Liver (tissue), 9 donors: ENCODE results near the gene SWI5. TPM values are rescaled to one million over a fixed set of nuclear protein-coding genes. Genes with fewer than 3 reads are reported as not detected.

Experiments used
- DNase-seq: peaks from one replicate; pipeline ENCODE4 v3.0.0-alpha.2; 2017; ENCODE audit warnings: low spot score
- H3K27ac ChIP-seq, 2 donors: one replicate each; pipeline ENCODE4 v1.7.0; 2013; ENCODE audit warnings: inconsistent platforms in 2 of 2, low read length in 2 of 2, control low read depth in 1 of 2, low read depth in 1 of 2, mild to moderate bottlenecking in 1 of 2
- H3K27me3 ChIP-seq, 4 donors: one replicate each; pipeline versions ENCODE4 v1.6.1 to v1.7.0; 2013; ENCODE audit warnings: low read length in 3 of 4, inconsistent platforms in 1 of 4, mild to moderate bottlenecking in 1 of 4, moderate library complexity in 1 of 4; ENCODE audit not compliant: control insufficient read depth in 4 of 4, insufficient read depth in 4 of 4
- H3K36me3 ChIP-seq, 4 donors: one replicate each; pipeline versions ENCODE4 v1.6.1 to v1.7.0; 2013; ENCODE audit warnings: low read length in 3 of 4, mild to moderate bottlenecking in 3 of 4, low read depth in 1 of 4, moderate library complexity in 1 of 4; ENCODE audit not compliant: control insufficient read depth in 4 of 4, insufficient read depth in 3 of 4
- H3K4me1 ChIP-seq, 4 donors: one replicate each; pipeline versions ENCODE4 v1.6.1 to v1.7.0; 2013; ENCODE audit warnings: low read length in 3 of 4, mild to moderate bottlenecking in 3 of 4, moderate library complexity in 1 of 4; ENCODE audit not compliant: control insufficient read depth in 4 of 4, insufficient read depth in 4 of 4
- H3K4me3 ChIP-seq, 3 donors: one replicate each; pipeline versions ENCODE4 v1.6.1 to v1.7.0; 2013; ENCODE audit warnings: low read length in 3 of 3, control low read depth in 1 of 3, low read depth in 1 of 3, mild to moderate bottlenecking in 1 of 3
- H3K9ac ChIP-seq, 2 donors: one replicate each; pipeline ENCODE4 v1.7.0; 2013; ENCODE audit warnings: low read length in 2 of 2, mild to moderate bottlenecking in 2 of 2, moderate library complexity in 2 of 2, control low read depth in 1 of 2, low read depth in 1 of 2
- H3K9me3 ChIP-seq, 4 donors: one replicate each; pipeline versions ENCODE4 v1.6.1 to v1.7.0; 2013; ENCODE audit warnings: low read length in 3 of 4; ENCODE audit not compliant: control insufficient read depth in 4 of 4
- EGR1 ChIP-seq, 2 donors: IDR thresholded peaks; 2 replicates each; pipeline ENCODE4 v1.6.1; 2016 to 2018; ENCODE audit warnings: antibody characterized with exemption in 2 of 2, low read depth in 2 of 2
- FOXA1 ChIP-seq: IDR thresholded peaks from 2 replicates; pipeline ENCODE4 v1.6.1; 2016; ENCODE audit warnings: antibody characterized with exemption
- FOXA2 ChIP-seq: IDR thresholded peaks from 2 replicates; pipeline ENCODE4 v1.6.1; 2016; ENCODE audit warnings: antibody characterized with exemption
- GABPA ChIP-seq, 2 donors: IDR thresholded peaks in 1 of 2; conservative IDR thresholded peaks in 1 of 2; 2 replicates each; pipeline ENCODE4 v1.6.1; 2016; ENCODE audit warnings: antibody characterized with exemption in 2 of 2, mild to moderate bottlenecking in 1 of 2, moderate library complexity in 1 of 2
- HNF4A ChIP-seq, 2 donors: conservative IDR thresholded peaks; 2 replicates each; pipeline ENCODE4 v1.6.1; 2016; ENCODE audit warnings: antibody characterized with exemption in 2 of 2, mild to moderate bottlenecking in 2 of 2
- HNF4G ChIP-seq: IDR thresholded peaks from 2 replicates; pipeline ENCODE4 v1.6.1; 2016; ENCODE audit warnings: antibody characterized with exemption
- JUND ChIP-seq, 2 donors: IDR thresholded peaks; 2 replicates each; pipeline ENCODE4 v1.6.1; 2016; ENCODE audit warnings: antibody characterized with exemption in 2 of 2
- NR2F2 ChIP-seq: IDR thresholded peaks from 2 replicates; pipeline ENCODE4 v1.6.1; 2016; ENCODE audit warnings: antibody characterized with exemption
- RAD21 ChIP-seq, 2 donors: IDR thresholded peaks; 2 replicates each; pipeline ENCODE4 v1.6.1; 2016; ENCODE audit warnings: antibody characterized with exemption in 2 of 2, mild to moderate bottlenecking in 2 of 2
- RXRA ChIP-seq, 2 donors: IDR thresholded peaks; 2 replicates each; pipeline ENCODE4 v1.6.1; 2017 to 2018; ENCODE audit warnings: antibody characterized with exemption in 2 of 2, mild to moderate bottlenecking in 1 of 2
- SP1 ChIP-seq: IDR thresholded peaks from 2 replicates; pipeline ENCODE4 v1.6.1; 2018; ENCODE audit warnings: antibody characterized with exemption, mild to moderate bottlenecking
- TAF1 ChIP-seq: conservative IDR thresholded peaks from 2 replicates; pipeline ENCODE4 v1.6.1; 2016; ENCODE audit warnings: antibody characterized with exemption, mild to moderate bottlenecking
- YY1 ChIP-seq: IDR thresholded peaks from 2 replicates; pipeline ENCODE4 v1.6.1; 2016; ENCODE audit warnings: antibody characterized with exemption, mild to moderate bottlenecking
- WGBS: extraction: QIAGEN DNeasy Blood & Tissue Kit; methylation state at CpG from one replicate; pipeline ENCODE4 v1.1.7; 2013; 5-methylcytosine and 5-hydroxymethylcytosine counted together
- polyA plus RNA-seq, 2 donors: library from polyadenylated mRNA; stranded (reverse) in 1 of 2; unstranded in 1 of 2; fragments of 200-250 nt in 1 of 2; fragments of >200 nt in 1 of 2; fragmentation: Nextera tagmentation in 1 of 2; extraction: Ambion mirVana in 1 of 2; gene quantifications; one replicate each; pipeline versions ENCODE4 v1.2.1 to v1.2.3, GENCODE V29; 2013 to 2015
- total RNA-seq, 2 donors: library from RNA; depleted of rRNA; stranded (reverse); fragments of >200 nt; gene quantifications; one replicate each; pipeline ENCODE4 v1.2.3, GENCODE V29; 2014
- TF ChIP-seq, protein P1 (sequence below): IDR thresholded peaks from 2 replicates; pipeline ENCODE4 v1.6.1; 2016; ENCODE audit warnings: antibody characterized with exemption
- TF ChIP-seq, protein P2 (sequence below): fragments of 150-350 bp; IDR thresholded peaks from 2 replicates; pipeline ENCODE4 v1.5.1; 2017; ENCODE audit warnings: improper control_type of control experiment, low read depth, low read length; ENCODE audit not compliant: missing input control
- TF ChIP-seq, protein P3 (sequence below): IDR thresholded peaks from 2 replicates; pipeline ENCODE4 v1.6.1; 2016; ENCODE audit warnings: antibody characterized with exemption, mild to moderate bottlenecking
- TF ChIP-seq, protein P4 (sequence below): IDR thresholded peaks from 2 replicates; pipeline ENCODE4 v1.6.1; 2016; ENCODE audit warnings: antibody characterized with exemption
- donor health status: healthy.
- donor health status: healthy.
- donor health status: healthy.
- donor health status: healthy.
- donor health status: healthy.

The SWI5 gene
- total and polyA plus RNA-seq, 4 donors = 10.7 to 34.0 (median 16.2) TPM

DNA sequence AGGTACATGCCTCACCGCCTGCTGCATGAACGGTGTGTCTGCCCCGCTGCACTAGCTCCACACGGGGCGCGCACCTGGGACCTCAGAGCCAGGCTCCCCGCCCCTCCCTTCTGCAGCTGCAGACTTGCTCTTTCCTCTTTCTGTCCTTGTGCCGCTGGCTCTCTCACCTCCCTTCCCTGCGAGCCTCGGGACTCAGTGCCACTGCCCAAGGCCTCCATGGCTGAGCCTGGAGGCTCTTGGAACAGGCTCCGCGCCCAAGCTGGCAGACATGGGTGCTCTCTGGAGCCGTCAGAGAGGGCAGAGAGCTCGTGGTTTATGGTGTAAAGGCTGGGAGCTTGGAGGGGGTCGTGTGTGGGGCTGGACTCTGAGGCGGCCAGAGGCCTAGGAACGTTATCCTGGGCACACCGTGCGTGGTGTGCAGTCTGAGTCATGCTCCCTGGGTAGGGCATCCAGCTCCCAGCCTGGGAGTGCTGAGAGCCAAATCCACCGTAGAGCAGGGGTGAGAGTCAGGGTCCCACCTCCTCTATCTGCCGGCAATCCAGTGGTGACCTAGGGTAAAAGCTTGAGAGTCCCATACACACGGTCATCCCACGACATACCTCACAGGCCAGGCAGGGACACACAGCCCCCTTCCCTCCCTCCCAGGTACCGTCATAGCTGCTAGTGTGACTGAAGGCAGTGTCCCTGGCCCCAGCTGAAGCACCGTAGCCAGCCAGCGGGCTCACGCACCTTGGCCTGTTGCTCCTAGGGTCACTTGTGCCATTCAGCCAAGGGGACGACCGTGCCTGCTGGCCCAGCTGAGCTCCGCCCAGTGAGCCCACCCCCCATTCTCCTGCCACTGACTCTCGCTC is 22.7 kb upstream of the SWI5 start:
- Histone ChIP-seq H3K27ac (no peak overlapping the region), H3K27me3 (no peaks in the 10 kb centered on the region), H3K4me3 (no peak overlapping the region), H3K9me3 (no peaks in the 10 kb centered on the region), H3K36me3 (peaks cover 4 to 15% (median 10%) of the 10 kb centered on the region in 4 donors), H3K9ac (no peak overlapping the region), H3K4me1 (peaks cover 0 to 5% (median 1%) of the 10 kb centered on the region in 4 donors)
- 89% methylated on average over 31 of the region's 31 CpGs for WGBS
- TF ChIP-seq RAD21 (IDR thresholded peaks at IDR 0.05) (no peak), YY1 (no peak), FOXA2 (no peak), HNF4G (no peak), FOXA1 (no peak), GABPA (IDR thresholded peaks at IDR 0.05 in 1 of 2, conservative IDR thresholded peaks at IDR 0.05 in 1 of 2) (no peak), TAF1 (no peak), RXRA (IDR thresholded peaks at IDR 0.05) (no peak), EGR1 (IDR thresholded peaks at IDR 0.05; ENCODE audit: low read depth in 2 of 2) (no peak), NR2F2 (no peak), JUND (IDR thresholded peaks at IDR 0.05) (no peak)
- TF ChIP-seq, protein P1, sequence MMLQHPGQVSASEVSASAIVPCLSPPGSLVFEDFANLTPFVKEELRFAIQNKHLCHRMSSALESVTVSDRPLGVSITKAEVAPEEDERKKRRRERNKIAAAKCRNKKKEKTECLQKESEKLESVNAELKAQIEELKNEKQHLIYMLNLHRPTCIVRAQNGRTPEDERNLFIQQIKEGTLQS = no peak
- TF ChIP-seq, protein P2, sequence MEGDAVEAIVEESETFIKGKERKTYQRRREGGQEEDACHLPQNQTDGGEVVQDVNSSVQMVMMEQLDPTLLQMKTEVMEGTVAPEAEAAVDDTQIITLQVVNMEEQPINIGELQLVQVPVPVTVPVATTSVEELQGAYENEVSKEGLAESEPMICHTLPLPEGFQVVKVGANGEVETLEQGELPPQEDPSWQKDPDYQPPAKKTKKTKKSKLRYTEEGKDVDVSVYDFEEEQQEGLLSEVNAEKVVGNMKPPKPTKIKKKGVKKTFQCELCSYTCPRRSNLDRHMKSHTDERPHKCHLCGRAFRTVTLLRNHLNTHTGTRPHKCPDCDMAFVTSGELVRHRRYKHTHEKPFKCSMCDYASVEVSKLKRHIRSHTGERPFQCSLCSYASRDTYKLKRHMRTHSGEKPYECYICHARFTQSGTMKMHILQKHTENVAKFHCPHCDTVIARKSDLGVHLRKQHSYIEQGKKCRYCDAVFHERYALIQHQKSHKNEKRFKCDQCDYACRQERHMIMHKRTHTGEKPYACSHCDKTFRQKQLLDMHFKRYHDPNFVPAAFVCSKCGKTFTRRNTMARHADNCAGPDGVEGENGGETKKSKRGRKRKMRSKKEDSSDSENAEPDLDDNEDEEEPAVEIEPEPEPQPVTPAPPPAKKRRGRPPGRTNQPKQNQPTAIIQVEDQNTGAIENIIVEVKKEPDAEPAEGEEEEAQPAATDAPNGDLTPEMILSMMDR = no peak
- TF ChIP-seq, protein P3, sequence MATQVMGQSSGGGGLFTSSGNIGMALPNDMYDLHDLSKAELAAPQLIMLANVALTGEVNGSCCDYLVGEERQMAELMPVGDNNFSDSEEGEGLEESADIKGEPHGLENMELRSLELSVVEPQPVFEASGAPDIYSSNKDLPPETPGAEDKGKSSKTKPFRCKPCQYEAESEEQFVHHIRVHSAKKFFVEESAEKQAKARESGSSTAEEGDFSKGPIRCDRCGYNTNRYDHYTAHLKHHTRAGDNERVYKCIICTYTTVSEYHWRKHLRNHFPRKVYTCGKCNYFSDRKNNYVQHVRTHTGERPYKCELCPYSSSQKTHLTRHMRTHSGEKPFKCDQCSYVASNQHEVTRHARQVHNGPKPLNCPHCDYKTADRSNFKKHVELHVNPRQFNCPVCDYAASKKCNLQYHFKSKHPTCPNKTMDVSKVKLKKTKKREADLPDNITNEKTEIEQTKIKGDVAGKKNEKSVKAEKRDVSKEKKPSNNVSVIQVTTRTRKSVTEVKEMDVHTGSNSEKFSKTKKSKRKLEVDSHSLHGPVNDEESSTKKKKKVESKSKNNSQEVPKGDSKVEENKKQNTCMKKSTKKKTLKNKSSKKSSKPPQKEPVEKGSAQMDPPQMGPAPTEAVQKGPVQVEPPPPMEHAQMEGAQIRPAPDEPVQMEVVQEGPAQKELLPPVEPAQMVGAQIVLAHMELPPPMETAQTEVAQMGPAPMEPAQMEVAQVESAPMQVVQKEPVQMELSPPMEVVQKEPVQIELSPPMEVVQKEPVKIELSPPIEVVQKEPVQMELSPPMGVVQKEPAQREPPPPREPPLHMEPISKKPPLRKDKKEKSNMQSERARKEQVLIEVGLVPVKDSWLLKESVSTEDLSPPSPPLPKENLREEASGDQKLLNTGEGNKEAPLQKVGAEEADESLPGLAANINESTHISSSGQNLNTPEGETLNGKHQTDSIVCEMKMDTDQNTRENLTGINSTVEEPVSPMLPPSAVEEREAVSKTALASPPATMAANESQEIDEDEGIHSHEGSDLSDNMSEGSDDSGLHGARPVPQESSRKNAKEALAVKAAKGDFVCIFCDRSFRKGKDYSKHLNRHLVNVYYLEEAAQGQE = no peak
- TF ChIP-seq, protein P4, sequence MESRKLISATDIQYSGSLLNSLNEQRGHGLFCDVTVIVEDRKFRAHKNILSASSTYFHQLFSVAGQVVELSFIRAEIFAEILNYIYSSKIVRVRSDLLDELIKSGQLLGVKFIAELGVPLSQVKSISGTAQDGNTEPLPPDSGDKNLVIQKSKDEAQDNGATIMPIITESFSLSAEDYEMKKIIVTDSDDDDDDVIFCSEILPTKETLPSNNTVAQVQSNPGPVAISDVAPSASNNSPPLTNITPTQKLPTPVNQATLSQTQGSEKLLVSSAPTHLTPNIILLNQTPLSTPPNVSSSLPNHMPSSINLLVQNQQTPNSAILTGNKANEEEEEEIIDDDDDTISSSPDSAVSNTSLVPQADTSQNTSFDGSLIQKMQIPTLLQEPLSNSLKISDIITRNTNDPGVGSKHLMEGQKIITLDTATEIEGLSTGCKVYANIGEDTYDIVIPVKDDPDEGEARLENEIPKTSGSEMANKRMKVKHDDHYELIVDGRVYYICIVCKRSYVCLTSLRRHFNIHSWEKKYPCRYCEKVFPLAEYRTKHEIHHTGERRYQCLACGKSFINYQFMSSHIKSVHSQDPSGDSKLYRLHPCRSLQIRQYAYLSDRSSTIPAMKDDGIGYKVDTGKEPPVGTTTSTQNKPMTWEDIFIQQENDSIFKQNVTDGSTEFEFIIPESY = no peak
- DNase-seq = no peak

DNA sequence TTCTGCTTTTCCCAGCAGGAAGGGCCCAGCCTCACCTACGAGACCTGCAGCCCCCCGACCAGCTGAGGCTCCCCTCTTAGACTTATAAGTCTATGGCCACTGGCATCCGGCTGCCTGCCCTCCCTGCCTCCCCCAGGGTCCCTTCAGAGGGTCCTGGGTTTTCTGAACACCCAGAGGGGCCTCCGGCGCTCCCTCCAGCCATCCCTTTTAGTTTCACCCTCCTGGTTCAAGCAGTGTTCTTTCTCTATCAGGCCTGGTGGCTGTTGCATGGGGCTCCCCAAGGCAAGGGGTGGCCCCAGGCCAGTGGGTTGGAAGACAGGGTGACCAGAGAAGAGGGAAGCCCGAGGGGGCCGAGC is 22.1 kb upstream of the SWI5 start:
- no peak for DNase-seq
- no peak overlapping the region for H3K4me3 ChIP-seq
- no peak overlapping the region for H3K27ac ChIP-seq
- no peaks in the 10 kb centered on the region for H3K27me3 ChIP-seq
- peaks cover 0 to 5% (median 1%) of the 10 kb centered on the region in 4 donors for H3K4me1 ChIP-seq
- no peaks in the 10 kb centered on the region for H3K9me3 ChIP-seq
- WGBS = 95% methylated on average over 7 of the region's 7 CpGs
- no peak overlapping the region for H3K9ac ChIP-seq
- TF ChIP-seq GABPA (IDR thresholded peaks at IDR 0.05 in 1 of 2, conservative IDR thresholded peaks at IDR 0.05 in 1 of 2) = no peak
- TF ChIP-seq RXRA (IDR thresholded peaks at IDR 0.05) = no peak
- no peak for TF ChIP-seq YY1
- no peak for TF ChIP-seq NR2F2
- no peak for TF ChIP-seq FOXA1
- TF ChIP-seq FOXA2 = no peak
- TF ChIP-seq HNF4A (conservative IDR thresholded peaks at IDR 0.05) = no peak
- no peak for TF ChIP-seq SP1
- no peak for TF ChIP-seq TAF1
- TF ChIP-seq, protein P4 = no peak
- no peak for TF ChIP-seq RAD21 (IDR thresholded peaks at IDR 0.05)
- peaks cover 4 to 21% (median 14%) of the 10 kb centered on the region in 4 donors for H3K36me3 ChIP-seq
